NOMO-1 treated with dmso at 0.1 percent for 144 hours (cell line): ENCODE data around the gene DCP1A.
A peak's percentile ranks its signal among the peaks of the same experiment; 100 is the strongest.
"Not testable (repeated sequence)": the region's sequence is repeated elsewhere in the genome, so short reads cannot be mapped to it uniquely, and the experiment has no call there.

Source experiments
- DNase-seq: peaks from one replicate; lab custom pipeline; 2025; ENCODE audit not compliant: unreplicated experiment; lab: John Stamatoyannopoulos, UW

DCP1A gene

DNA sequence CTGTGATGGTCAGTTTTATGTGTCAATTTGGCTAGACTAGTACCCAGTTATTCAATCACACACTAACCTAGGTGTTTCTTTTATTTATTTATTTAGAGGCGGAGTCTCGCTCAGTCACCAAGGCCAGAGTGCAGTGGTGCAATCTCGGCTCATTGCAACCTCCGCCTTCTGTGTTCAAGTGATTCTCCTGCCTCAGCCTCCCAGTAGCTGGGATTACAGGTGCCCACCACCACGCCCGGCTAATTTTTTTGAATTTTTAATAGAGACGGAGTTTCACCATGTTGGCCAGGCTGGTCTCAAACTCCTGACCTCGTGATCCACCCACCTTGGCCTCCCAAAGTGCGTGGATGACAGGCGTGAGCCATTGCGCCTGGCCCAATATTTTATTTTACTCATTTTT, 78.2 kb downstream of the DCP1A start:
- not testable (repeated sequence) for DNase-seq

- no peak for DNase-seq
Measured at GRCh38 chr3:53267766-53268165, 79.6 kb downstream of the DCP1A start.

DNA sequence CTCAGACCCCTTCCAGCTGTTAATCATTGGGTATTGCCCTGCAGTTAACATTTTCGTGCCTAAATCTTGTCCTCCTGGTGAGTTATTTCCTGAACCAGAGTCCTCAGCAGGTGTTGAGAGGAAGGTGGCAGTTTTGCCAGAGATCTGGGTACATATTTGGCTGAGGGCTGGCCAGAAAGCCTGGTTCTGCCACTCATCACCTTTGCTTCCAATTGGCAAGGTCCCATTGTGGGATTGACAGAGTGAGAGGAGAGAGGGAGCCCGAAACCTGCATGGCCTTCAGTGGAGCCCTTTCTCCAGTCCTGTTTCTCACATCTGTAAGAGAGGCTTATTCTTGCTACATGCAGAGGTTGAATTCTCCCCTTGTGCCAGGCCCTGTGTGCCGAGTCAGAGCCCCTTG, 82.6 kb downstream of the DCP1A start:
- no peak for DNase-seq

DNA sequence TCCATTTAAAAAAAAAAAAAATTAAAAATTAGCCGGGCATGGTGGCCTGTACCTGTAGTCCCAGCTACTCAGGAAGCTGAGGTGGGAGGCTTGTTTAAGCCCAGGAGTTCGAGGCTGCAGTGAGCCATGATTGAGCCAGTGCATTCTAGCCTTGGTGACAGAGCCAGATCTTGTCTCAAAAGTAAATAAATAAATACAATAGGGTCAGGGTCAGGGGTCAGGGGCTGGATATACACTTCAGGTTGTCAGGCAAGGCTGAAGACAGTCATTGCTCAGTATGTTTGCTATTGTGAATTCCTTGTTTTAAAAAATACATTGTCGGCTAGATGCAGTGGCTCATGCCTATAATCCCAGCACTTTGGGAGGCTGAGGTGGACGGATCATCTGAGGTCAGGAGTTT, 83.4 kb downstream of the DCP1A start:
- DNase-seq = no peak

GRCh38 chr3:53261712-53262111, 85.6 kb downstream of the DCP1A start:
- no peak for DNase-seq

- no peak for DNase-seq
Measured at GRCh38 chr3:53260286-53260785, 87.0 kb downstream of the DCP1A start.

GRCh38 chr3:53259427-53260259, 87.7 kb downstream of the DCP1A start:
- no peak for DNase-seq

DNA sequence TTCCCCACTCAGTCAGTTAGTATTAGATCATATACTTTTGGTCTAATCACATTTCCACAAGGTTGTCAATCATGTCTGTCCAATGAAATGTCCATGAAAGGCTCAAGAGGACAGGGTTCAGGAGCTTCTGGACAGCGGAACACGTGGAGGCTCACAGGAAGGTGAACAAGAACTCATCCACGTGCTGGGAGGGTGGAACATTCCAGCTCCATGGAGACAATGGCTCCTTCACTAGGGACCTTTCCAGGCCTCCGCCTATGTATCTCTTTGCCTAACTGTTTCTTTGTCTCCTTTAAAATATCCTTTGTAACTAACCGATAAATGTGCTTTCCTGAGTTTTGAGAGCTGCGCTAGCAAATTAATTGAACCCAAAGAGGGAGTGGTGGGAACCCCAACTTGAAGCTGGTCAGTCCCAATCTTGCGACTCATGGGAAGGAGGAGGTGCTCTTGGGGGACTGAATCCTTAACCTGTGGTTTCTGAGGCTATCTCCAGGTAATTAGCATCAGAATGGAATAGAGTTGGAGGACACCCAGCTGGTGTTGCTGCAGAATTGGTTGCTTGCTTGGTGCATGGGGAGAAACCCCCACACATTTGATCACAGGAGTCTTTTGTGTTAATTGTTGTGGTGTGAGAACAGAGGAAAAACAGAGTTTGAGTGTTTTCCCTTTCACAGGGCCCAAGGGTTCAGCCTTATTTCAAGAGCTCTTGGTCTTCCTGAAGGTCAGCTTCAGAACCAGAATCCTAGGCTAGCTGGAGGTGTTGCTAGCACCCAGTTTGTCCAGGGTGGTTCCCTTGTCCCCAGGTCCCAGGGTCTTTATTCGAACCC, 88.5 kb downstream of the DCP1A start:
- DNase-seq = no peak

DNA sequence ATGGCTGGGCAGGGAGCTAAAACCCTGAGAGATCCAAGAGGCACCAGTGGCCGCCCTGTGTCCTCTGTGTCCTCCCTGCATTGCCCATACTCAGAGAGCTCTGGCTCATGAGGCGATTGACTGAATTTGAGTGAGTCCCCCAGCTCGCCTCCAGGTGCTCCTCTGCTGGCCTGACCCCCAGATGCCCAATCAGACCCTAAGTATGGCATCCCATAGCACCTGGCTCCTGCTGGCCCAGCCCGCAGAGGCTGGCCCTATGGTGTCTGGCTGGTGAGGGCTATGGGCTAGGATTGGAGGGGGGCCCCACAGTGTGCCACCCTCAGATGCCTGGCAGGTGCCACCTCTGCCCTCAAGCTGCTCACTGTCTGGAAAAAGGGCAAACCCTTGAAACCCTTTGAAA, 89.9 kb downstream of the DCP1A start:
- DNase-seq = no peak

GRCh38 chr3:53256704-53257055, 90.7 kb downstream of the DCP1A start:
- DNase-seq = no peak

- peak; percentile 90 for DNase-seq
Measured at GRCh38 chr3:53255775-53256703, 91.3 kb downstream of the DCP1A start, which contains the start of gene TKT. TSS of gene TKT (minus strand) at chr3:53256022. CDS start at chr3:53255942, 80 bp downstream.

- DNase-seq = no peak
Measured at GRCh38 chr3:53255423-53255774, 91.9 kb downstream of the DCP1A start.

GRCh38 chr3:53254509-53255422, 92.6 kb downstream of the DCP1A start:
- peak; percentile 54 for DNase-seq

DNA sequence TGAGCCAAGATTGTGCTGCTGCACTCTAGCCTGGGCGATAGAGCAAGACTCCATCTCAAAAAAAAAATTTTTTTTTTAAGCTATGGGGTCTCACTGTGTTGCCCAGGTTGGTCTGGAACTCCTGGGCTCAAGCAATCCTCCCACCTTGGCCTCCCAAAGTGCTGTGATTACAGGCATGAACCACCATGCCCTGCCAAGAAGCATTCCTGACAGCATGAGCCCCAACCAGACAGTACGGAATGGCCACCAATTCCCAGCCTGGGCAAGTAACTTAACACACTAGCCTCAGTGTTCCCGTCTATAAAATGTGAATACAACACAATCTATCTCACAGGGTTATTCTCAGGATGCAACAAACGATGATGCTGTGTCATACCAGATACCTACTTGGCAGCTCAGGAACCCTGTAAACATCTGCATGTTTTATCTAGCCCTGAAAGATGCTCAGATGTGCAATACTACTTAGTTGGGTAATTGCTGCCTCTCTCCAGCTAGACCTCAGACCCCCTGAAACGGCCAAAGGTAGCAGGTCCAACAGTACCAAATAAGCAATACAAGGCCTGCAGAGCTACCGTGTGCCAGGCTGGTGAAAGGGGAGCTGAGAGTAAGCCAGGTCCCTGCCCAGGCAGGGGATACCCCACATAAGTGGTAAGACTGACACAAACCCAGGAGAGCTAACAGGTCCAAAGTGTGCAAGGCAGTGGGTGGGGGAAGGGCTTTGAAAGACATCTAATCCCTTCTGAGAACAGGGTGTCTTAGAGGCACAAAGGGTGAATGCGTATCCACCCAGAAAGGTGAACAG, 93.4 kb downstream of the DCP1A start:
- no peak for DNase-seq

- DNase-seq = not testable (repeated sequence)
Measured at GRCh38 chr3:53252947-53253322, 94.4 kb downstream of the DCP1A start.

GRCh38 chr3:53252096-53252946, 95.0 kb downstream of the DCP1A start:
- DNase-seq = peak; percentile 52

DNA sequence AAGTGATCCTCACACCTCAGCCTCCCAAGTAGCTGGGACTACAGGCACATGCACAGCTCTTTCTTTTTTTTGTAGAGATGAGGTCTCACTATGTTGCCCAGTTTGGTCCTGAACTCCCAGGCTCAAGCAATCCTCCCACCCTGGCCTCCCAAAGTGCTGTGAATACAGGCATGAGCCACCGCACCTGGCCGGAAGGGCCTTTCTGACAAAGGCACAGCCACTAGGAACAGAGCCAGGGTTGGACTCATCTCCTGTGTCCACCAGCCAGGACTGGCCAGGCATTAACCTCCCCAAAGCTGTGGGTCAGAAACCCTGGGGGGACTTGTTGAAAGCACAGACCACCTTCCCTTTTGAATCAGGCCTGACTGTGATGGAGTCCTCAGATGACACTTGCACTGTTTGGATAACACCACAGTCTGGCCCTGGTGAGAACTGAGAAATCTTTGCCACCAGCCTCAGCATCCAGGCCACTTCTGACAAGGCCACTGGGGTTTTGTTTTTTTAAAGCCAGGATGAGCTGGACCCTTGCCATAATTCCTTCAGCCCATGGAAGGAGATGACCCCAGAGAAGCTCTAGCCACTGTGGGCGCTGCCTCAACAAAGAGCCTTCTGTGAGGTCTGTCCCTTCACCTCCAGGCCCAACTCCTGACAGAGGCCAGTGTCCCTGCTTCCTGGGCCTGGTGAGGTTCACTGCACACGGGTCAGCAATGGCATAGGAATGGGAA, 96.3 kb downstream of the DCP1A start:
- no peak for DNase-seq

- DNase-seq = no peak
Measured at GRCh38 chr3:53250453-53250852, 96.9 kb downstream of the DCP1A start.
